Measurements from ENCODE around the gene S100B.
A peak's percentile ranks its signal among the peaks of the same experiment; 100 is the strongest.

S100B gene

DNA sequence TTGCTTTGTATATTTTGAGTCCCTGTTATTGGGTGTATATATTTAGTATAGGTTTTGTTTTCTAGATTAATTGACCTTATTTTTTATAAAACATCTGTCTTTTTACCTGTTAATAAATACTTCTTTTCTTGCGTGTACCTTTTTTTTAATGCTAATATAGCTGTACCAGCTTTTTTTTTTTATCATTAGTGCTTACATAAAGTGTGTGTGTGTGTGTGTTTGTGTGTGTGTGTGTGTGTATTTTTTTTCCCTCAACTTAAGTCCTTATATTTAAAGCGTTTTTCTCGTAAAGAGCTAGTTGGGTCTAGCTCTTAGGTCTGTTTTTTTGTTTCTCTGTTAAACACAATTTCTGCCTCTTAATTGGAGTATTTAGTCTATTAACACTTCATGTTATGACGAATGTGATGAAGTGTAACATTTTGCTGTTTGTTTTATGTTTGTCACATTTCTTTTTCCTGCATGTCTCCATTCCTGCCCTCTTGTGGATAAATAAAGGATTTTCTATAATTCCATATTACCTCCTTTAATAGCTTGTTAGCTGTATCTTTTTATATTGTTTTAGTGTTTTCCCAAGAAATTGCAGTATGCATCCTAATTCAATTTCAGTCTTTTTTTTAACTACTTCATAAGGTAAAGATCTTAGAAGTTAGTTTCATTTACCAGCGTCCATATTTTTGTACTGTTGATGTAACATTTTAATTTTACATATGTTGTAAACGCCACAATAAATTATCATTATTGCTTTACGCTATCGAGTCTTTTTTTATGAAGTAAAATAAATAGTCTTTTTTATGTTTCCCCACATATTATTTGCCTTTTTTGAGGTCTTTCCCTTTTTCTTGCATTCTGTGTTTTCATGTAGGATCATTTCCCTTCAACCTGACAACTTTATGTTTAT lies 34.9 kb upstream of the S100B start:
- no peaks in the 10 kb centered on the region for H3K9me3 ChIP-seq (ENCODE audit: control insufficient read depth in 5 of 5, low read length in 5 of 5)
- peaks cover 3 to 36% (median 32%) of the 10 kb centered on the region in 5 donors for H3K36me3 ChIP-seq (ENCODE audit: control insufficient read depth in 5 of 5, insufficient read depth in 5 of 5, low read length in 5 of 5)
- H3K4me3 ChIP-seq (ENCODE audit: low read depth in 1 of 5, low read length in 5 of 5), result no peak overlapping the region
- H3K9ac ChIP-seq (ENCODE audit: low read length in 5 of 5), result peak overlapping the region in 1 of 5 donors; percentile 40
- H3K4me1 ChIP-seq (ENCODE audit: control insufficient read depth in 5 of 5, insufficient read depth in 5 of 5, low read length in 5 of 5), result peaks cover 4 to 37% (median 30%) of the 10 kb centered on the region in 5 donors
- no peaks in the 10 kb centered on the region for H3K27me3 ChIP-seq (ENCODE audit: control insufficient read depth in 5 of 5, insufficient read depth in 4 of 5, low read length in 5 of 5)
- no peak overlapping the region for H3K27ac ChIP-seq (ENCODE audit: low read depth, low read length)

DNA sequence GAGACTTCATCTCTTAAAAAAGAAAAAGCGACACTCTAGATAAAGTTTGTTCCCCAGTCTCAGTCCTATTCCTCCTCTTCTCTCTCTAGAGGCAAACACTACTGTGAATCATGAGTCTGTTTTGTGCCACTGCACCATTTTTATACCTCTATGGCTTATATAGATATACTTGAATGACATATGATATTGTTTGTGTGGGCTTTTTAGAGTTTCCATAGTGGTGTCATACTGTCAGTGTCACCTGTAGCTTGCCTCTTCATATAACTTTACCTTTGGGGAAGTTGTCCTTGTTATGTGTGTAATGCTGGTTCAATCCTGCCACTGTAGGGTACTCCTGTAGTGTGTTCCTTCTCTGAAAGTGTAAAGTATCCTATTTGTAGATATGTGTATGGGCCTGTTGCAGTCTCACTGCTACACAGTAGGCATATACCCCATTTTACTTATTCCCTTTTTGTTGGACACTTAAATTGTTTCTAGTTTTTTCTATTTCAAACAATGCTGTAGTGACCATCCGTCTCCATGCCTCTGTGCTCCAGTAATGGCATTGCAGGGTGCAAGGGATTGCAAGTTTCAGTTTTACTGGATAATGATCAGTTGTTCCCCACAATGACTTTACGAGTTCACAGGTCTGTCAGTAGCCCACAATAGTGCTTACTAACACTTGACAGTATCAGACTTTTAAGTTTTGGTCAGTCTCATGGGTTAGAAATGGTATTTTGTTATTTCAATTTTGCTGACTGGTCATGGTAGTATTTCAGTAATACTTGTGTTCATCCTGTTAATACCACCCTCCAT lies 33.3 kb upstream of the S100B start:
- Histone ChIP-seq H3K4me3 (ENCODE audit: low read depth in 1 of 5, low read length in 5 of 5) (peak overlapping the region in 3 of 5 donors; percentile 1 to 46 (median 7)), H3K27me3 (ENCODE audit: control insufficient read depth in 5 of 5, insufficient read depth in 4 of 5, low read length in 5 of 5) (no peaks in the 10 kb centered on the region), H3K9ac (ENCODE audit: low read length in 5 of 5) (peak overlapping the region in 4 of 5 donors; percentile 48 to 67 (median 60)), H3K36me3 (ENCODE audit: control insufficient read depth in 5 of 5, insufficient read depth in 5 of 5, low read length in 5 of 5) (peaks cover 0 to 21% (median 17%) of the 10 kb centered on the region in 5 donors), H3K4me1 (ENCODE audit: control insufficient read depth in 5 of 5, insufficient read depth in 5 of 5, low read length in 5 of 5) (peaks cover 4 to 42% (median 35%) of the 10 kb centered on the region in 5 donors), H3K27ac (ENCODE audit: low read depth, low read length) (peak overlapping the region; percentile 42), H3K9me3 (ENCODE audit: control insufficient read depth in 5 of 5, low read length in 5 of 5) (no peaks in the 10 kb centered on the region)

DNA sequence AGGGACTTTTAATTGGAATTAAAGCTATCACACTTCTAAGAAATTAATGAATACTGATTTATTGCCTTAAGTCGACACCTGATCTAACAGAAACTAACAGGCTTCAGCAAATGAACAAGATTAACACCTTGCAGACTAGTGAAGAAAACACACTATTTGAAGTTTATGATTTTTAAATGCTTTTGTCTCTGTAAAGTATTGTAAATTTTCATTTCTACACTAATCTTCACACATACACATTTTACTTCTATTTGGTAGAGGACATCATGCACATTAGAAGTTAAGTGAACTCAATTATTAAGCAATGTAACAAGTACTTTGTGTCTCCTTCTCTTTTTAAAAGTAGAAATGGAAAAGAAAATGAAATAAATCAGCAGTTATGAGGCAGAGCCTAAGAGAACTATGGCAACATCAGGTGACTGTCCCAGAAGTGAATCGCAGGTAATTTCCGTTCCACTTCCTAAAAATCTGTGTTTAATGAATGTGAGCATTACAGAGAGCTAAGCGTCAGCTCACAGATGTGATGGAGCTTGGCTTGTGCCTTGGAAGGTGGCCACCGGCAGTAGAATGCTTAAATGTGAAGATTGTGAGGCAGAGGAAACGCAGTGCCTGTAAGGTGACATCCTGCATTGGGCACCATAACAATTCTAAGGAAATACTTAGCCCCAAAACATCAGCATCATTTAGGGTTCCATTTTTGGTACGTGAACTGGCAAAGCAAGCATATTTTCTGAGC lies 31.8 kb upstream of the S100B start:
- Histone ChIP-seq H3K4me3 (ENCODE audit: low read depth in 1 of 5, low read length in 5 of 5) (peak overlapping the region in 4 of 5 donors; percentile 87 to 100 (median 99)), H3K4me1 (ENCODE audit: control insufficient read depth in 5 of 5, insufficient read depth in 5 of 5, low read length in 5 of 5) (peaks cover 4 to 42% (median 35%) of the 10 kb centered on the region in 5 donors), H3K27me3 (ENCODE audit: control insufficient read depth in 5 of 5, insufficient read depth in 4 of 5, low read length in 5 of 5) (no peaks in the 10 kb centered on the region), H3K27ac (ENCODE audit: low read depth, low read length) (peak overlapping the region; percentile 21), H3K36me3 (ENCODE audit: control insufficient read depth in 5 of 5, insufficient read depth in 5 of 5, low read length in 5 of 5) (peaks cover 0 to 15% (median 12%) of the 10 kb centered on the region in 5 donors), H3K9ac (ENCODE audit: low read length in 5 of 5) (peak overlapping the region in 4 of 5 donors; percentile 72 to 99 (median 96)), H3K9me3 (ENCODE audit: control insufficient read depth in 5 of 5, low read length in 5 of 5) (no peaks in the 10 kb centered on the region)

DNA sequence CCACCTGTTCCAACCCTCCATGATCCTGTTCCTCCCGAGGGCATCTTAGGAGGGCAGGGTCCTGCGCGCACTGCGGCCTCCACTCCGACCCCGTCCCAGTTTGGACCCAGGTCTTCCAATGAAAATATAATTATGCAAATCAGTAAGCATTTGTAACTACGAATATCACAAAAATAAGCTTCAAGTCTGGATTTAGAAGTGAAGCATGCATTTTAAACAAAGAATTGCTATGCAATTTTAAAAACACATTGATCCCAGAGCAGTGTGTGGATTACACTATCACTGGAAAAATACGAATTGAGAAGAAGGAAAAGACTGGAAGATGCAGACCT lies 31.3 kb upstream of the S100B start:
- Histone ChIP-seq H3K4me3 (ENCODE audit: low read depth in 1 of 5, low read length in 5 of 5) (peak overlapping the region in 4 of 5 donors; percentile 87 to 100 (median 99)), H3K4me1 (ENCODE audit: control insufficient read depth in 5 of 5, insufficient read depth in 5 of 5, low read length in 5 of 5) (peaks cover 4 to 42% (median 35%) of the 10 kb centered on the region in 5 donors), H3K9ac (ENCODE audit: low read length in 5 of 5) (peak overlapping the region in 4 of 5 donors; percentile 72 to 99 (median 96)), H3K9me3 (ENCODE audit: control insufficient read depth in 5 of 5, low read length in 5 of 5) (no peaks in the 10 kb centered on the region), H3K27me3 (ENCODE audit: control insufficient read depth in 5 of 5, insufficient read depth in 4 of 5, low read length in 5 of 5) (no peaks in the 10 kb centered on the region), H3K36me3 (ENCODE audit: control insufficient read depth in 5 of 5, insufficient read depth in 5 of 5, low read length in 5 of 5) (peaks cover 0 to 10% (median 6%) of the 10 kb centered on the region in 5 donors), H3K27ac (ENCODE audit: low read depth, low read length) (peak overlapping the region; percentile 97)

DNA sequence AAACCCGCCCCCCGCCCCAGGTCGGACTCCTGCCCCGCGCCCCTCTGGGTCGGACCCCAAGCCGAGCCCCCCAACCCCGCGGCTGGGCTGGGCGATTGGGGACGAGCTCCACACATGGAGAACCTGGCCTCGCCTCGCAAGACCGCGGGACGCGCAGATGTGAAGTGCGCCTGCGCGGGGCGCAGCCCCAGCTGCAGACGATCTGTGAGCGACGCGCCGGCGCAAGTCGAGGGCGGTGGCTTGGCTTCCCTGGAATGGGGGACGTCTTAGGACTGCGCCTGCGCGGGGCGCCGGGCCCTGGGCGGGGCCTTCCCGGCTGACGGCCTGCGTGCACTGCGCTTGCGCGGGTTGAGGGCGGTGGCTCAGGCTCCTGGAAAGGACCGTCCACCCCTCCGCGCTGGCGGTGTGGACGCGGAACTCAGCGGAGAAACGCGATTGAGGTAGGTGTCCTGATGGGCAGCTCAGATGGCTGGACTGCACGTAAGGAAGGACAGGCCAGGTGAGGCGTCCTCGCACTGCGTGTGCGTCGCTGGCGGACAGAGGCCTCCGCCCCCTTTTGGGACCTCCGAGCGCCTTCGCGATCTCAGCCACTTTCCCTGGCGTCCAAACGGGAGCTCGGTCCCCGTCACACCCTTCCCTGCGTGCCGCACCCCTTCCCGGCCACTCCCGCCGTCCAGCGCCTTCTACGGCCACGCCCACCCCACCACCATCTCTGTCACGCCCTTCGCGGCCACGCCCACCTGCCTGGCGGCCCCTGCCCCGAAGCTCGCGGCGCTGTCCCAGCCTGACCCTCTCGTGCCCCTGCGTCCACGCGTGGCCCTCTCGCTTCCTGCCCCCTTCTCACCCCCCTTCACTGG lies 30.7 kb upstream of the S100B start, which contains the start of gene PRMT2:
Gene PRMT2, plus strand, starts transcription at position 351 of the 857 bp plus-strand sequence. CDS start 1,278 bp downstream, outside the sequence.
- peak within 1 kb of the TSS; percentile 75 to 100 (median 99) for H3K4me3 ChIP-seq (ENCODE audit: low read depth in 1 of 5, low read length in 5 of 5)
- peaks cover 4 to 42% (median 35%) of the 10 kb centered on the region in 5 donors for H3K4me1 ChIP-seq (ENCODE audit: control insufficient read depth in 5 of 5, insufficient read depth in 5 of 5, low read length in 5 of 5)

DNA sequence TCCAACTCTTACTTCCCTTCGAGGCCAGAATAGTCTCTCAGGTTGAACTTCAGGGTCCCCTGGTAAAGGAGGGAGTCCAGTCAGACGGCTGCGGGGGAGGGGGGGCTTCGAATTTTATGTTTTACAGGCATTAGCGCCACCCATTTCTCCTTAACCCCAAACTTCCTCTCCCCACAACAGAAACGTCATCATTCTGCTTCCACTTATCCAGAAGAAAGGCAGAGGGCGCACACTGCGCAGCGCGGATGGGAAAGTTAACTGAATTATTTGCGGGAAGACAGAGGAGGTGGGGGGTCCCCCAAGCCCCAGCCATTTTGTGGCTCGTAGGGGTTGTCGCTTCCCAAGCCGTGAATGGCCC lies 30.1 kb upstream of the S100B start:
- Histone ChIP-seq H3K4me1 (ENCODE audit: control insufficient read depth in 5 of 5, insufficient read depth in 5 of 5, low read length in 5 of 5) (peaks cover 4 to 42% (median 35%) of the 10 kb centered on the region in 5 donors), H3K27me3 (ENCODE audit: control insufficient read depth in 5 of 5, insufficient read depth in 4 of 5, low read length in 5 of 5) (no peaks in the 10 kb centered on the region), H3K27ac (ENCODE audit: low read depth, low read length) (peak overlapping the region; percentile 97), H3K4me3 (ENCODE audit: low read depth in 1 of 5, low read length in 5 of 5) (peak overlapping the region; percentile 65 to 100 (median 99)), H3K9me3 (ENCODE audit: control insufficient read depth in 5 of 5, low read length in 5 of 5) (no peaks in the 10 kb centered on the region), H3K9ac (ENCODE audit: low read length in 5 of 5) (peak overlapping the region in 4 of 5 donors; percentile 72 to 99 (median 96)), H3K36me3 (ENCODE audit: control insufficient read depth in 5 of 5, insufficient read depth in 5 of 5, low read length in 5 of 5) (peaks cover 0 to 4% (median 4%) of the 10 kb centered on the region in 5 donors)

More for the DNA sequence above, 30.7 kb upstream of the S100B start, which contains the start of gene PRMT2:
- Histone ChIP-seq H3K27me3 (ENCODE audit: control insufficient read depth in 5 of 5, insufficient read depth in 4 of 5, low read length in 5 of 5) (no peaks in the 10 kb centered on the region), H3K9me3 (ENCODE audit: control insufficient read depth in 5 of 5, low read length in 5 of 5) (no peaks in the 10 kb centered on the region), H3K36me3 (ENCODE audit: control insufficient read depth in 5 of 5, insufficient read depth in 5 of 5, low read length in 5 of 5) (peaks cover 0 to 4% (median 4%) of the 10 kb centered on the region in 5 donors), H3K27ac (ENCODE audit: low read depth, low read length) (peak within 1 kb of the TSS; percentile 97), H3K9ac (ENCODE audit: low read length in 5 of 5) (peak within 1 kb of the TSS; percentile 56 to 99 (median 95))

DNA sequence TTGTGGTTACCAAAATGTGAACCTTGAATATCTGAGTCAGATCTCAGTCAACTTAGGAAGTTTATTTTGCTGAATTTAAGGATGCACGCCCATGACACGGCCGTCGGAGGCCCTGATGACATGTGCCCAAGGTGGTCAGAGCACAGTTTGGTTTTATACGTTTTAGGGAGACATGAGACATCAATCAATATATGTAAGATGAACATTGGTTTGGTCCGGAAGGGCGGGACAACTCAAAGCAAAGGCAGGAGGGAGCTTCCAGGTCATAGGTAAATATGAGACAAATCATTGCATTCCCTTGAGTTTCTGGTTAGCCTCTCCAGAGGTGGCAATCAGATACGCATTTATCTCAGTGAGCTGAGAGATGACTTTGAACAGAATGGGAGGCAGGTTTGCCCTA lies 29.5 kb upstream of the S100B start:
- no peaks in the 10 kb centered on the region for H3K27me3 ChIP-seq (ENCODE audit: control insufficient read depth in 5 of 5, insufficient read depth in 4 of 5, low read length in 5 of 5)
- no peaks in the 10 kb centered on the region for H3K9me3 ChIP-seq (ENCODE audit: control insufficient read depth in 5 of 5, low read length in 5 of 5)
- peaks cover 0 to 4% (median 4%) of the 10 kb centered on the region in 5 donors for H3K36me3 ChIP-seq (ENCODE audit: control insufficient read depth in 5 of 5, insufficient read depth in 5 of 5, low read length in 5 of 5)
- H3K9ac ChIP-seq (ENCODE audit: low read length in 5 of 5), result peak overlapping the region in 4 of 5 donors; percentile 72 to 99 (median 96)
- H3K4me3 ChIP-seq (ENCODE audit: low read depth in 1 of 5, low read length in 5 of 5), result peak overlapping the region; percentile 65 to 100 (median 99)
- H3K4me1 ChIP-seq (ENCODE audit: control insufficient read depth in 5 of 5, insufficient read depth in 5 of 5, low read length in 5 of 5), result peaks cover 4 to 42% (median 35%) of the 10 kb centered on the region in 5 donors
- H3K27ac ChIP-seq (ENCODE audit: low read depth, low read length), result peak overlapping the region; percentile 97

DNA sequence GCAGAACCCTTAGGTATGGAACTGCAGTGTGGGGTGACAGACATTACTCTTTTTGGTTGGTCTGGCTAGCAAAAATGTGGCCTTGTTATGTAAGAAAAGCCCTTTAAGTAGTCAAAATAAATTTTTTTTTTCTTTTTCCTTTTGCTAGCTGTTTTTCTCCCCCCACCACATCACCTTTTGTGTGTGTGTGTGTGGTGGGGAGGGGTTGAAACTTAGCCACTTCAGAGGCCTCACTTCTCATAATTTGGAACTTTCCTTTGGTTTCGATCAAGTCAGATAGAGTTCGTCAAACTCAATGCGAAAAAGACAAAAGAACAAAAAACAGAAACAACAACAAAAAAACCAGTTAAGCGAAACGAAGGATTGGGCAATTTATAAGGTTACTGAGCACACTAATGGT lies 28.7 kb upstream of the S100B start:
- no peak overlapping the region for H3K4me3 ChIP-seq (ENCODE audit: low read depth in 1 of 5, low read length in 5 of 5)
- H3K27me3 ChIP-seq (ENCODE audit: control insufficient read depth in 5 of 5, insufficient read depth in 4 of 5, low read length in 5 of 5), result peaks cover 0 to 6% (median 3%) of the 10 kb centered on the region in 5 donors
- peaks cover 4 to 35% (median 33%) of the 10 kb centered on the region in 5 donors for H3K4me1 ChIP-seq (ENCODE audit: control insufficient read depth in 5 of 5, insufficient read depth in 5 of 5, low read length in 5 of 5)
- no peak overlapping the region for H3K27ac ChIP-seq (ENCODE audit: low read depth, low read length)
- no peak overlapping the region for H3K9ac ChIP-seq (ENCODE audit: low read length in 5 of 5)
- H3K9me3 ChIP-seq (ENCODE audit: control insufficient read depth in 5 of 5, low read length in 5 of 5), result no peaks in the 10 kb centered on the region
- H3K36me3 ChIP-seq (ENCODE audit: control insufficient read depth in 5 of 5, insufficient read depth in 5 of 5, low read length in 5 of 5), result peaks cover 0 to 4% (median 4%) of the 10 kb centered on the region in 5 donors
